ENCODE data around the gene ZC3H14.

DNA sequence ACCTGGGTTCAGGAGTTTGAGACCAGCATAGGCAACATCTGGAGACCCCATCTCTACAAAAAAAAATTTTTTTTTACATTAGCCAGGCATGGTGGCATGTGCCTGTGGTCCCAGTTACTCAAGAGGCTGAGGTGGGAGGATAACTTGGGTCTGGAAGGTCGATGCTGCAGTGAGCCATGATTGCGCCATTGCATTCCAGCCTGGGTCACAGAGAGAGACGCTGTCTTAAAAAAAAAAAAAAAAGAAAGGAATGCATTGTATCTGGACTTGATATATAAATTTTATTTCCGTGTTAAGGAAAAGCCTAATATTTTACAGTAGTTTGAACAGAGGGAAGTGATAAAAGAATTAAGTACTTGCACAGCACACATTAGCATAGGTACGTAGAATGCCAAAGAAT lies 97.2 kb downstream of the ZC3H14 start:
- TF ChIP-seq, protein P1, sequence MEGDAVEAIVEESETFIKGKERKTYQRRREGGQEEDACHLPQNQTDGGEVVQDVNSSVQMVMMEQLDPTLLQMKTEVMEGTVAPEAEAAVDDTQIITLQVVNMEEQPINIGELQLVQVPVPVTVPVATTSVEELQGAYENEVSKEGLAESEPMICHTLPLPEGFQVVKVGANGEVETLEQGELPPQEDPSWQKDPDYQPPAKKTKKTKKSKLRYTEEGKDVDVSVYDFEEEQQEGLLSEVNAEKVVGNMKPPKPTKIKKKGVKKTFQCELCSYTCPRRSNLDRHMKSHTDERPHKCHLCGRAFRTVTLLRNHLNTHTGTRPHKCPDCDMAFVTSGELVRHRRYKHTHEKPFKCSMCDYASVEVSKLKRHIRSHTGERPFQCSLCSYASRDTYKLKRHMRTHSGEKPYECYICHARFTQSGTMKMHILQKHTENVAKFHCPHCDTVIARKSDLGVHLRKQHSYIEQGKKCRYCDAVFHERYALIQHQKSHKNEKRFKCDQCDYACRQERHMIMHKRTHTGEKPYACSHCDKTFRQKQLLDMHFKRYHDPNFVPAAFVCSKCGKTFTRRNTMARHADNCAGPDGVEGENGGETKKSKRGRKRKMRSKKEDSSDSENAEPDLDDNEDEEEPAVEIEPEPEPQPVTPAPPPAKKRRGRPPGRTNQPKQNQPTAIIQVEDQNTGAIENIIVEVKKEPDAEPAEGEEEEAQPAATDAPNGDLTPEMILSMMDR (IDR thresholded peaks at IDR 0.05) = no peak
- no peak for TF ChIP-seq RAD21 (IDR thresholded peaks at IDR 0.05; ENCODE audit: low read length)
- no peak for TF ChIP-seq NRF1 (IDR thresholded peaks at IDR 0.05; ENCODE audit: low read depth, low read length)
- TF ChIP-seq SMC3 (IDR thresholded peaks at IDR 0.05; ENCODE audit: low read depth, low read length) = no peak
- no peak for TF ChIP-seq POLR2AphosphoS5 (IDR thresholded peaks at IDR 0.05; ENCODE audit: low read depth, low read length)
- TF ChIP-seq, protein P2, sequence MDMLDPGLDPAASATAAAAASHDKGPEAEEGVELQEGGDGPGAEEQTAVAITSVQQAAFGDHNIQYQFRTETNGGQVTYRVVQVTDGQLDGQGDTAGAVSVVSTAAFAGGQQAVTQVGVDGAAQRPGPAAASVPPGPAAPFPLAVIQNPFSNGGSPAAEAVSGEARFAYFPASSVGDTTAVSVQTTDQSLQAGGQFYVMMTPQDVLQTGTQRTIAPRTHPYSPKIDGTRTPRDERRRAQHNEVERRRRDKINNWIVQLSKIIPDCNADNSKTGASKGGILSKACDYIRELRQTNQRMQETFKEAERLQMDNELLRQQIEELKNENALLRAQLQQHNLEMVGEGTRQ (IDR thresholded peaks at IDR 0.05; ENCODE audit: borderline replicate concordance, low read depth, low read length) = no peak
- no peak for TF ChIP-seq FOXM1 (IDR thresholded peaks at IDR 0.05; ENCODE audit: low read depth)
- no peak for TF ChIP-seq FOXJ3 (CRISPR knock-in tag; IDR thresholded peaks at IDR 0.05)
- TF ChIP-seq TAF1 (IDR thresholded peaks at IDR 0.05; ENCODE audit: borderline replicate concordance, low read depth, low read length) = no peak
- no peak for TF ChIP-seq SIN3A (IDR thresholded peaks at IDR 0.05; ENCODE audit: borderline replicate concordance, low read depth, low read length)
- no peak for TF ChIP-seq GABPA (IDR thresholded peaks at IDR 0.05; ENCODE audit: low read depth)
- no peak for TF ChIP-seq EP300 (IDR thresholded peaks at IDR 0.05; ENCODE audit: borderline replicate concordance in 1 of 2, low read depth in 1 of 2, low read length in 1 of 2)
- TF ChIP-seq, protein P3, sequence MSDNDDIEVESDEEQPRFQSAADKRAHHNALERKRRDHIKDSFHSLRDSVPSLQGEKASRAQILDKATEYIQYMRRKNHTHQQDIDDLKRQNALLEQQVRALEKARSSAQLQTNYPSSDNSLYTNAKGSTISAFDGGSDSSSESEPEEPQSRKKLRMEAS (IDR thresholded peaks at IDR 0.05; ENCODE audit: low read depth) = no peak
- no peak for TF ChIP-seq TCF12 (IDR thresholded peaks at IDR 0.05)

All from SK-N-SH (cell line).